AG10803 (cell line): ENCODE measurements around the gene DUSP1.

Experiments
- DNase-seq: peaks from one replicate; pipeline ENCODE4 v3.0.0; 2010; ENCODE audit warnings: low read depth
- H3K4me3 ChIP-seq: 2 replicates; pipeline ENCODE4 v1.5.1; 2011; ENCODE audit warnings: mild to moderate bottlenecking, low read length, control low read depth
- TF ChIP-seq, protein P1 (sequence below): conservative IDR thresholded peaks from 2 replicates; pipeline ENCODE4 v1.5.1; 2011; ENCODE audit warnings: mild to moderate bottlenecking, low read length, control low read depth, inconsistent platforms

DUSP1 gene

DNA sequence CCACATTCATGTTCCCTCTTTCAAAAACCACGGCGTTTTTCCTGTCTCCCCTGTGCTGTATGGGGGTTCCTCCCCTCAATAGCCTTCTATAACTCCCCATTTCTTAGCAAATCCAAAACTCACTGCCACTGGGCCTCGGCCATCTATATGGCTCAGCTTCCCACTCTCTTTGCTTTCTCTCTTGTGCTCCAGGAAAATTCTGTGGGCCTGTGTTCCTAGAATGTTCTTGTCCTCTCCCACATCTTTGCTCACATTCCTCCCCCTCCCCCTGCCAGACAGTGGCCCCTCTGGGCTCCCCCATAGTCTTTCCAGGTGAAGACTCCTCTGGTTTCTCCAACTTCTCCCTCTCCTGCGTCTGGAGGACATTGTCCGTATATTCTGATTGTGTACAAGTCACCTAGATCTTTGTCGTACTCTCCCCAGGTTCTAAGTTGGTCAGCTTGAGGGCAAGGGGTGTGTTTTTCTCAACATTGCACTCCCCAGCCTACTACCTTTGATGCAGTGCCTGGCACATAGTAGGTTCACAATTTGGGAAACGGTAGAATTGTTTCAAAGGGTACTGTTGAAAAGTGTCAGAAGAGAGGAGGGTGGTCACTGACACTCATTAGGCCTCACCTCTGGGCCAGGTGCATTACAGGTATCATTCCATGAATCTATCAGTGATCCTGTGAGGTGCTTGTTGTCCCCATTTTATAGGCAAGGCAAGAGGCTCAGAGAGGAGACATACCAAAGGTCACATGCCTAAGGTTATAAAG is 3.7 kb upstream of the DUSP1 start:
- H3K4me3 ChIP-seq, result no peak overlapping the region
- TF ChIP-seq, protein P1, sequence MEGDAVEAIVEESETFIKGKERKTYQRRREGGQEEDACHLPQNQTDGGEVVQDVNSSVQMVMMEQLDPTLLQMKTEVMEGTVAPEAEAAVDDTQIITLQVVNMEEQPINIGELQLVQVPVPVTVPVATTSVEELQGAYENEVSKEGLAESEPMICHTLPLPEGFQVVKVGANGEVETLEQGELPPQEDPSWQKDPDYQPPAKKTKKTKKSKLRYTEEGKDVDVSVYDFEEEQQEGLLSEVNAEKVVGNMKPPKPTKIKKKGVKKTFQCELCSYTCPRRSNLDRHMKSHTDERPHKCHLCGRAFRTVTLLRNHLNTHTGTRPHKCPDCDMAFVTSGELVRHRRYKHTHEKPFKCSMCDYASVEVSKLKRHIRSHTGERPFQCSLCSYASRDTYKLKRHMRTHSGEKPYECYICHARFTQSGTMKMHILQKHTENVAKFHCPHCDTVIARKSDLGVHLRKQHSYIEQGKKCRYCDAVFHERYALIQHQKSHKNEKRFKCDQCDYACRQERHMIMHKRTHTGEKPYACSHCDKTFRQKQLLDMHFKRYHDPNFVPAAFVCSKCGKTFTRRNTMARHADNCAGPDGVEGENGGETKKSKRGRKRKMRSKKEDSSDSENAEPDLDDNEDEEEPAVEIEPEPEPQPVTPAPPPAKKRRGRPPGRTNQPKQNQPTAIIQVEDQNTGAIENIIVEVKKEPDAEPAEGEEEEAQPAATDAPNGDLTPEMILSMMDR, result no peak
- no peak for DNase-seq

DNA sequence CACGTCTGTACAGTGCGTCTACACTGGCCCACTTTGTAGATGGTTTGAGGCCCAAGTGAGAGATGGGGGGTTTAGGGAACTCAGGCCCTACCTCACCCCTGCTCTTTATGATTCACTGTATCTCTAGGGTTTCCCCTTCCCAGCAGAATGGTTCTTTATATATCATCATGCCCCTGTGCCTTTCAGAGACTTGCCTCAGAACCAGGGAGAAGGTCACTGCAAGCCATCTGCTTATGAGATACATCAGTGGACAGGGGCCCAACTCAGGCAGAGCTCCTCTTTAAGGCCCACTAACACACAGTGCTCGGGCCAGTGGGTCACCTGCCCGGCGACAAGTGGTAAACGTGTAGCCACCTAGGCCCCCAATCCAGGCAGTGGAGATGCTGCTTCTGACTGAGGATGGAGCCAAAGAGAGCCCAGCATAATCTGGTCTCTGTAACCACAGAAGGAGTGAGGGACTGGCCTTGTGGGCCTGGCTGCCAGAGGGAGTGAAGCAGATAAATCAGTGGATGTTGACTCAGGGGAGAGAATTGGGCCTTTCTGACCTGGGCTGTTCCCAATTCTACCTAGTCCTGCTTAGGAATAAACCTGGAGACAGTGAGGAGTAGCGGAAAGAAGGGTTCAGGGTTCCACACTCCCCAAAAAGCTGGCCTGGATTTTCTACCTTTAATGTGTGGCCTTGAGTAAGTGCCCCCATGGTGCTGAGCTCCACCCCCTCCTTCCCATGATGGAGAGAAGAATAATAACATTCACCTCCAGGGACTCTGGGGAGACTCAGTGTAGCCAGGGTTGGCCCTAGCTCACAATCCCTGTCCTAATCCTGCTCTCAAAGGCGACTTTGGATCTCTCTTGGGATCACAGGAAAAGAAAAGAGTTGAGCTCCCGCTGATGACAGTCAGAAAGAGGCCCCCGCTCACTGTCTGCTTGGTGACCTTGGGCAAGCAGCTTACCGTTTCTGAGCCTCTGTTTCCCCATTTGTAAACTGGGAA is 2.8 kb upstream of the DUSP1 start:
- H3K4me3 ChIP-seq, result no peak overlapping the region
- DNase-seq, result peak; percentile 55
- TF ChIP-seq, protein P1, result peak; percentile 12; the same call in 1 of the 2 replicates

DNA sequence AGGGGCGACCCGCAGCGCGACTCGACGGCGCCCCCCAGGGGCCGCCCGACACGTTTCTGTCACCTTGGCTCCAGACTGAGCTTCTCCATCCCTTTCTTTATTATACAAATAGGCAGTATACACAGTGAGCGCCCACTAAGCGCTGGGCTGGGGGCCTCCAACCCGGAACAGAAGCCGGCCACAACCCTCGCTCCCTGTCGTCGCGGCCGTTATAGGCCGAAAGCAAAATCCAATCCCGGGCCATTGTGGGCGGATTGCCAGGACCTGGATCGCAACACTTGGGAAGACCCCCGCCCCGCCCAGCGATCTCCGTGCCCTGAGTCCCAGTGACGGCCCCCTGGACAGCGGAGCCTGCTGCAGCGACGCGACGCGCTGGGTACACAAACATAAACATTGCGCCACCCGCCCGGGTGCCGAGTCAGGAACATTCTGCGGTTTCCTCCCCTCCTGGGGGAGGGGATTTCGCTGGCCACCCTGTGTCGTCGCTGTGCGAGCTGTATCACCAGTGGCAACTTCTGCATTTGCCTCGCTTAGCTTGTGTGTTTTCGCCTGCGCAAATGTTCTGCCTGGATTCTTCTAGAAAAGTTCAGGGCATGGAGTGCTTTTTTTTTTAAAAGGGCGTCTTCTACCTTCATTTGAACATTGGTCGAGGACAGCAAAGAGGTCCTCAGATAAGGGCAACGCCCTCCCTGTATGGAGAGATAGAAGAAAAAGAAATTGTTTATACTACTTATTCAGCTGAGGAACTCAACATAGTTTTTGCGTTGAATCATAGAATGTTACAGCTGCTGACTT is 1.3 kb upstream of the DUSP1 start:
- TF ChIP-seq, protein P1, result peak; percentile 74
- peak overlapping the region; percentile 64 for H3K4me3 ChIP-seq
- peak; percentile 96 for DNase-seq

DNA sequence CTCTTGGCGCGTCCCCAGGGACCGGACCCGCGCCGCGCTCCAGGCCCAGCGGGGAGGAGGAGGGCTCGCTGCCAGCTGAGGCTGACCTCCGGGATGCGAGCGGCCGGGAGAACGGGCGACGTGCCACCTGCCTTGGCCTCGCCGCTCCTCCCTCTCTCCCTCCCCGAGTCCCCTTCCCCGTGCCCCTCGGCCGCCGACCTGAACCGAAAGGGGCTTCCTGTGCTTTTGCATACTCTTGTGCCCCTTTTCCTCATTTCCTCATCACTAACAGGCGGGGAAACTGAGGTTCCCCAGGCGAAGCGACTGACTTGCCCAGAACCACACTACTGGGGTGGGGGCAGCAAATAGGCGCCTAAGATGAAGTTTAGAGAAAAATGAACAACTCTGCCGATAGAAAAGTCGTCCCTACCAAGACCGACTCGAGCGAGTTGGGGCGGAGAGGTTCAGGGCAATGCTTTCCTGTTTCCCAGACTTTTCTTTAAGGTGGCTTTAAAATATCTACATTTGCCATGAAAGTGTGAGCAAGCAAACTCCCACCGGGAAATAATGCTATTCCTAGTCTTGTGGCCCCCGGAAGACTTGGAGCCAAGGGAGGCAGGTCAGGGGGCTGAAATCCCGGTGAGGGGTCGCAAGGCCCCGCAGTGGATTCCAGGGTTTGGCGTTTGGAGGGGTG is 580 bp upstream of the DUSP1 start:
- peak; percentile 48 for DNase-seq
- peak overlapping the region; percentile 64 for H3K4me3 ChIP-seq
- TF ChIP-seq, protein P1, result no peak

DNA sequence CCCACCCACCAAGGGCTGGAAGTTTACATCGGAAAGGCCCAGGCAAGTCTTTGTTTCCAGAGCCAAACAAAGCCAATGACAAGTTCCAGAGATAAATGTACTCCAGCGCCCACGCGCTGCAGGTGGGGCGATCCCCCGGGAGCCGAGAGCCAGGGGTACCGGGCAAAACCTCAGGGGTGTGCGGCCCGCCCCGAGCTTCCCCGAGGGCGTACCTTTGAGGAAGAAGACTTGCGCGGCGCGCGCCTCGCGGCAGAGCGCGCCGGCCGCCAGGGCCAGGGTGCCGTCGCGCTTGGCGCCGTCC is 671 bp downstream of the DUSP1 start:
- TF ChIP-seq, protein P1, result no peak

DNA sequence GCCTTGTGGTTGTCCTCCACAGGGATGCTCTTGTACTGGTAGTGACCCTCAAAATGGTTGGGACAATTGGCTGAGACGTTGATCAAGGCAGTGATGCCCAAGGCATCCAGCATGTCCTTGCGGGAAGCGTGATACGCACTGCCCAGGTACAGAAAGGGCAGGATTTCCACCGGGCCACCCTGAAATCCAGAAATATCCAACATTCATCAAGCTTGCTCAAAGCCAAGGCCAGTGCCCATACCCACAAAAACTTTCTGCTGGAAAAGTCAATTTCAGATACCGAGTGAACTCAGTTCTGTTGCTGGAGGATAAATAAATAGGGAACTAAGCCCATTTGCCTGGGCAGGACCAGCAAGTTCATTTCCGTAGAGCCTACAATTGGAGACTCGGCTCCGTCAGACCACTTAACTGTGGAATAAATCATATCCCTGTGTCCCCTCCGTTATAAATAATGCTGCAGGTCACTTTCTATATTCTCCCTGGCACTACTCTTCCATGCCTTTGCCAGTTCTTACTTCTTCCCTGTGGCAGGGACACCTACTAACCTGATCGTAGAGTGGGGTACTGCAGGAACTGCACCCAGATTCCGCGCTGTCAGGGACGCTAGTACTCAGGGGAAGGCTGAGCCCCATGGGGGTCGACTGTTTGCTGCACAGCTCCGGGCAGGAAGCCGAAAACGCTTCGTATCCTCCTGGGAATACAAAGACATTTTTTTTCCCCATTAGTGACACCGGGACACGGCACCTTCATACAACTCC is 1.2 kb downstream of the DUSP1 start:
- peak overlapping the region; percentile 93 for H3K4me3 ChIP-seq
- DNase-seq, result peak; percentile 56
- TF ChIP-seq, protein P1, result no peak

More for the DNA sequence above, 671 bp downstream of the DUSP1 start:
- no peak for DNase-seq
- peak overlapping the region; percentile 93 for H3K4me3 ChIP-seq
